ENCODE measurements around the gene PRX.

Gene PRX

GRCh38 chr19:40453151-40453735 is 40.1 kb upstream of the PRX start:
- no peak for TF ChIP-seq CTCF (IDR thresholded peaks at IDR 0.05; ENCODE audit: low read depth, low read length)
- DNase-seq (ENCODE audit: low read depth, low spot score), result no peak
- H3K4me3 ChIP-seq (ENCODE audit: low read depth, low read length), result no peak overlapping the region
- in situ Hi-C loops (cut with HindIII; ENCODE audit: low sequenced_read_pairs), result no loop called here

GRCh38 chr19:40452016-40452415 is 38.8 kb upstream of the PRX start:
- DNase-seq (ENCODE audit: low read depth, low spot score), result no peak
- in situ Hi-C loops (cut with HindIII; ENCODE audit: low sequenced_read_pairs), result no loop called here
- H3K4me3 ChIP-seq (ENCODE audit: low read depth, low read length), result no peak overlapping the region
- TF ChIP-seq CTCF (IDR thresholded peaks at IDR 0.05; ENCODE audit: low read depth, low read length), result no peak

- TF ChIP-seq CTCF (IDR thresholded peaks at IDR 0.05; ENCODE audit: low read depth, low read length), result no peak
- in situ Hi-C loops (cut with HindIII; ENCODE audit: low sequenced_read_pairs), result no loop called here
- H3K4me3 ChIP-seq (ENCODE audit: low read depth, low read length), result no peak overlapping the region
- no peak for DNase-seq (ENCODE audit: low read depth, low spot score)
These were observed 37.5 kb upstream of the PRX start for GRCh38 chr19:40450664-40451063.

GRCh38 chr19:40449506-40449905 is 36.3 kb upstream of the PRX start:
- H3K4me3 ChIP-seq (ENCODE audit: low read depth, low read length), result no peak overlapping the region
- no peak for TF ChIP-seq CTCF (IDR thresholded peaks at IDR 0.05; ENCODE audit: low read depth, low read length)
- DNase-seq (ENCODE audit: low read depth, low spot score), result no peak
- in situ Hi-C loops (cut with HindIII; ENCODE audit: low sequenced_read_pairs), result no loop called here

DNA sequence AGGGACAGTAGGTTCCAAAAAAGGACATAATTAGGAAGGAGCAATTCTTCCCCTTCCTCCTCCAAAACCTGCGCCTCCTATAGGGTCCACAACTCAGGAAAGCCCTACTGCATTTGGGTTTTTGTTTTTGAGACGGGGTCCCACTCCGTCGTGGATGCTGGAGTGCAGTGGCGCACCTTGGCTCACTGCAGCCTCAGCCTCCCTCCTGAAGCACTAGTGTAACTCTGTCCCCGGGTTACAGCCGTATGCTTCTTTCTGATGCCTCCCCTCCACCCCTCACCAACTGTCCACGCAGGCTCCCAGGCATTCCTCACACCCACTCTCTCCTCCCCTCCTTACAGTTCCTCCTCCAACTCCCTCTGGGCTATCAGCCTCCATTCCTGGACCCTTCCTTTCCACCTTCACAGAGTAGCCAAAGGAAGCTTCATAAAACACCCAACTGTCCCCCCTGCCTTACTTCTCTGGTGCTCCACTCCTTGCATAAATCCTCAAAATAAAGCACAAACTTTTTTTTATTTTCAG is 33.1 kb upstream of the PRX start:
- H3K4me3 ChIP-seq (ENCODE audit: low read depth, low read length), result no peak overlapping the region
- in situ Hi-C loops (cut with HindIII; ENCODE audit: low sequenced_read_pairs), result no loop called here
- DNase-seq (ENCODE audit: low read depth, low spot score), result no peak
- no peak for TF ChIP-seq CTCF (IDR thresholded peaks at IDR 0.05; ENCODE audit: low read depth, low read length)

DNA sequence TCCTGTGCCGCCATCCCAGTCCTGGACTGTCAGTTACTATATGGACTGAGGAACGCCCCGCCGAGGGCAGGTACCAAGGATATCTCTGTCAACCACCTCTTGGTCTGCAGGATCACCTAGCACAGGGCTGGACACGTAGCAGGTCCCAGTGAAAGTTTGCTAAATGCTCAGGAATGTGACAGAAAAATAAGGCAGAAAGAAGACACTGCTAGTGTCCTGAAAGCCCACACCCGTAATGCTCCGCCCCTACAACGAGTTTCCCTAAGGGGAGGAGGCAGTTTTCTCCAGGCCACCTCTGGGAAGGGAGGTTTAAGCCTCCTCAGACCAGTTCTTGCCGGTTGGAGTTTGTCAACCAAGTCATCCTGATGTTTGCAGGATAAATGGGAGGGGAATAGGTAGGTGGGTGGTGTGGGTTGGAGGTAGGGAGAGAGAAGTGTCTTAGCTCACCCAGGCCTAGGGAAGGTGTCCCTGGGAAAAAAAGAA is 32.6 kb upstream of the PRX start:
- DNase-seq (ENCODE audit: low read depth, low spot score), result no peak
- in situ Hi-C loops (cut with HindIII; ENCODE audit: low sequenced_read_pairs), result no loop called here
- TF ChIP-seq CTCF (IDR thresholded peaks at IDR 0.05; ENCODE audit: low read depth, low read length), result no peak
- H3K4me3 ChIP-seq (ENCODE audit: low read depth, low read length), result no peak overlapping the region

All from astrocyte of the spinal cord (primary cell).